GF-D8 (cell line): ENCODE data around the gene SMIM7.

ENCODE experiments used
- DNase-seq: peaks from one replicate; lab custom pipeline; 2025; lab: John Stamatoyannopoulos, UW

SMIM7 gene

GRCh38 chr19:16621165-16621800, 38.7 kb downstream of the SMIM7 start:
- DNase-seq, result no peak

GRCh38 chr19:16620584-16620983, 39.4 kb downstream of the SMIM7 start:
- no peak for DNase-seq

GRCh38 chr19:16620018-16620417, 39.9 kb downstream of the SMIM7 start:
- DNase-seq, result no peak

- DNase-seq, result no peak
These were observed 40.5 kb downstream of the SMIM7 start for GRCh38 chr19:16619457-16619856.

GRCh38 chr19:16618248-16618647, 41.7 kb downstream of the SMIM7 start:
- no peak for DNase-seq

- DNase-seq, result no peak
These were observed 44.1 kb downstream of the SMIM7 start for GRCh38 chr19:16615808-16616207.

- no peak for DNase-seq
These were observed 45.0 kb downstream of the SMIM7 start for GRCh38 chr19:16614941-16615340.

- no peak for DNase-seq
These were observed 46.1 kb downstream of the SMIM7 start for GRCh38 chr19:16613841-16614240.

GRCh38 chr19:16612636-16613035, 47.3 kb downstream of the SMIM7 start:
- peak; percentile 32 for DNase-seq

GRCh38 chr19:16611121-16611520, 48.8 kb downstream of the SMIM7 start:
- DNase-seq, result no peak

- no peak for DNase-seq
These were observed 50.3 kb downstream of the SMIM7 start for GRCh38 chr19:16609511-16610200.

GRCh38 chr19:16608290-16608739, 51.6 kb downstream of the SMIM7 start:
- no peak for DNase-seq

GRCh38 chr19:16607819-16608218, 52.1 kb downstream of the SMIM7 start:
- DNase-seq, result no peak

- no peak for DNase-seq
These were observed 54.4 kb downstream of the SMIM7 start for GRCh38 chr19:16605553-16605994.

- DNase-seq, result no peak
These were observed 54.8 kb downstream of the SMIM7 start for GRCh38 chr19:16605115-16605514.

GRCh38 chr19:16604615-16605014, 55.3 kb downstream of the SMIM7 start:
- no peak for DNase-seq

GRCh38 chr19:16603090-16603489, 56.9 kb downstream of the SMIM7 start:
- no peak for DNase-seq

GRCh38 chr19:16601378-16602052, 58.4 kb downstream of the SMIM7 start:
- DNase-seq, result no peak

- DNase-seq, result no peak
These were observed 59.1 kb downstream of the SMIM7 start for GRCh38 chr19:16600824-16601223.

GRCh38 chr19:16599655-16600346, 60.1 kb downstream of the SMIM7 start:
- DNase-seq, result no peak

- DNase-seq, result no peak
These were observed 61.1 kb downstream of the SMIM7 start for GRCh38 chr19:16598848-16599247.

- DNase-seq, result no peak
These were observed 63.5 kb downstream of the SMIM7 start for GRCh38 chr19:16596399-16596798.
